Measurements from ENCODE around the gene PAFAH2. TPM values are rescaled to one million over a fixed set of nuclear protein-coding genes. Genes with fewer than 3 reads are reported as not detected.

PAFAH2 gene
- total and polyA plus RNA-seq, 2 of the 8 experiments (the other 6 are each of a cell fraction or from before 2014, with no cell fraction given) = 7.7 to 9.3 TPM

DNA sequence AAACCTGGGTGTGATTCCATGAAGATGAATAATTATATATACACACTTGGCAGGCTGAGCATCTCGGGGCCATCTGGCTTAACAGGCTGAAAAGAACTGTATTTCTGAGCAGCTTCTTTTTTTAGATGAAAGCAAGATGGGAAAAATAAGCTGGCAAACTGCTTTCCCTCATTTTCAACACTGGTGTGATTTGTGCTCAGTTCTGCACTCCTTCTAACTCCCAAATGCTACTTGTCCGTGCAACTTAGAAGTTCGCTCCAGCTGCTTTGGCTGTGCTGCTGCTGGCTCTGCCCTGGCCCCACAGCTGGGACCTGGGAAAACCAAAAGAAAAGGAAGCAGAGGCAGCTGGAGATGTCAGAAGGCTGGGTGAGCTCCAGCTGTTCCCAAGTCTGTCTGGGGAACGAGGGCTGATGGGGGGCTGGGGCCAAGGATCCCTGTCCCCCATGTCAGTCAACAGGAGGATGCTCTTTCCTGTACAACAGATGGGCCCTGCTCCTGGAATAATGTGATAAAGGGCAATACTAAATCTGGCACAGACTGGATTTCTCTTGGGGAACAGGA lies 44.9 kb downstream of the PAFAH2 start (continued):
- TF ChIP-seq CHD1 (IDR thresholded peaks at IDR 0.05; ENCODE audit: low read depth, low read length) (no peak), EP300 (IDR thresholded peaks at IDR 0.05; ENCODE audit: borderline replicate concordance in 1 of 2, low read depth in 2 of 2, low read length in 2 of 2) (no peak)

Measured in H1 (cell line).